GM12875 (cell line): Measurements from ENCODE around the gene CALHM6.

Experiments
- H3K4me3 ChIP-seq: one replicate; pipeline ENCODE4 v1.5.1; 2011; ENCODE audit warnings: low read depth, low read length, control low read depth
- TF ChIP-seq, protein P1 (sequence below): IDR thresholded peaks from 2 replicates; pipeline ENCODE4 v1.5.1; 2011; ENCODE audit warnings: low read depth, mild to moderate bottlenecking, control low read depth, inconsistent platforms, low read length, moderate library complexity, borderline replicate concordance; ENCODE audit not compliant: insufficient read depth

Gene CALHM6

DNA sequence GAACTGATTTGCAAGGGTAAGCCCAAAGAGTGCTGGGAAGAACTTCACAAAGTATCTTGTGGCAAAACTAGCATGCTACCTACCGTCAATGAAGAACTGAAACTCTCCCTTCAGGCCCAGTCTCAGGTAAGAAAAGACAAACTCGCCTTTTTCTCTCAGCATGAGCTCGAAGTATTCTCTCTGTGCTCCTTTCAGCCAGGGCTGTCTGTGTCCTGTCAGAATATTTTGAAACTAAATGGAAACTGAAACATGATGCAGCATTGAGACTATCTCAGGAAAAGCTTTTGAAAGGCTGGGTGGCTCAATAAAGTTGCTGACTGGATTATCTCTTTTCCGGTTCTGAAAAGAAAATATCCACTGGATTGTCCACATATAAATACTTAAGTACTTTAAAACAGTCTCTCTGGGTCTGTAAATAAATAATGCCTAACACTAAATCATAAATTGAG is 51.0 kb downstream of the CALHM6 start:
- H3K4me3 ChIP-seq: no peak overlapping the region

DNA sequence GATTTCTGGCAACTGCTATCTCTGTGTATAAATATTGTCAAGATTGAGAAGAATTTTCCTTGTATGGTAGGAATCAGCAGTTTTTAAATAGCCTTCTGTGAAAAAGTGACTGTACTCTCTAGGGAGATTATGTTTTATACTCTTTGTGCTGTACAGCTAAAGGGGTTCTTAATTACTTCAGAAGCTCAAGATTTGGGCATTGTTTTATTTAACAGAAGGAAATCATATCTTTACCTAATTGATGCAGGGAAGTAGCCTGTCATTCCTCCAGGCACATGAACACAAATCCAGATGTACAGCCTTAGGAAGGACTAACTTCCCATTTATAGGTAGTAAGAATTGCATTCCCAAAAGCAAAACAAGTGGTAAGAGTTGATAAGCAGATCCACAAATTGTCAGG is 51.6 kb downstream of the CALHM6 start:
- H3K4me3 ChIP-seq: no peak overlapping the region
- TF ChIP-seq, protein P1, sequence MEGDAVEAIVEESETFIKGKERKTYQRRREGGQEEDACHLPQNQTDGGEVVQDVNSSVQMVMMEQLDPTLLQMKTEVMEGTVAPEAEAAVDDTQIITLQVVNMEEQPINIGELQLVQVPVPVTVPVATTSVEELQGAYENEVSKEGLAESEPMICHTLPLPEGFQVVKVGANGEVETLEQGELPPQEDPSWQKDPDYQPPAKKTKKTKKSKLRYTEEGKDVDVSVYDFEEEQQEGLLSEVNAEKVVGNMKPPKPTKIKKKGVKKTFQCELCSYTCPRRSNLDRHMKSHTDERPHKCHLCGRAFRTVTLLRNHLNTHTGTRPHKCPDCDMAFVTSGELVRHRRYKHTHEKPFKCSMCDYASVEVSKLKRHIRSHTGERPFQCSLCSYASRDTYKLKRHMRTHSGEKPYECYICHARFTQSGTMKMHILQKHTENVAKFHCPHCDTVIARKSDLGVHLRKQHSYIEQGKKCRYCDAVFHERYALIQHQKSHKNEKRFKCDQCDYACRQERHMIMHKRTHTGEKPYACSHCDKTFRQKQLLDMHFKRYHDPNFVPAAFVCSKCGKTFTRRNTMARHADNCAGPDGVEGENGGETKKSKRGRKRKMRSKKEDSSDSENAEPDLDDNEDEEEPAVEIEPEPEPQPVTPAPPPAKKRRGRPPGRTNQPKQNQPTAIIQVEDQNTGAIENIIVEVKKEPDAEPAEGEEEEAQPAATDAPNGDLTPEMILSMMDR: no peak

More for the DNA sequence above, 51.0 kb downstream of the CALHM6 start:
- TF ChIP-seq, protein P1: no peak
